HL-60/S4 treated with retinoic acid at 250 ng/mL for 4 days and 3 days (cell line): ENCODE data around the gene COX8C.

Source experiments
- in situ Hi-C: fragments of 300-500 bp; cut with MboI; formaldehyde crosslinking; loops from 2 replicates; pipeline ENCODE4 v1.7.0; 2022; ENCODE audit warnings: low sequenced_read_pairs

The COX8C gene, protein sequence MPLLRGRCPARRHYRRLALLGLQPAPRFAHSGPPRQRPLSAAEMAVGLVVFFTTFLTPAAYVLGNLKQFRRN

DNA sequence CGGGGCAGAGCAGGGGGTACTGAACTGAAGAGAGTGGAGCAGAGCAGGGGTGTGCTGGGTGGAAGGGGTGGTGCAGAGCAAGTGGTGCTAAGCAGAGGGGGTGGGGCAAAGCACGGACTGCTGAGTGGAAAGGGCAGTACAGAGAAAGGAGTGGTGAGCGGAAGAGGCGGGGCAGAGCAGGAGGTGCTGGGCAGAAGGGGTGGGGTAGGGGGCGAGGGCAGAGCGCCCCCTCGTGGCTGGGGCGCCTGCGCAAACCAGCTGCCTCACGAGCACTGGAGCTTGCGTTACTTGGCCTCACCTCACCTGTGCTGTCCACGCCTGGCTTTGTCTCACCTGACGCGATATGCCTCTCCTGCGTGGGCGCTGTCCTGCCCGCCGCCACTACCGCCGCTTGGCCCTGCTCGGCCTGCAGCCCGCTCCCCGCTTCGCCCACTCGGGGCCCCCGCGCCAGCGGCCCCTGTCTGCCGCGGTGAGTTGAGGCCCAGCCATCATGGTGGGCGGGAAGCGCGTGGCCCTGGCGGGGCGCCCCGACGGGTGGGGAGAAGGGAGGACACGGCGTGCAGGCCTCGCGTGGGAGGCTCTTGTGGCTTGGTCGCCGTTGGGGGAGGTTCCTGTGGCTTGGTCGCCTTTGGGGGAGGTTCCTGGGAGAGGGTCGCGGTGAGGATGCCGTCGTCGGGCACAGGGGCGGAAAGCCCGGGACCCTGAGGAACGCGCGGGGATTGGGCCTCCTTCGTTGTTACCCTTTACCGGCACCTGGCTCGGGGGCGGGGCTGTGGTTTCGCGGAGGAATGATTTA, at the start of gene COX8C:
COX8C (plus strand) TSS at position 257 of the 796 bp plus-strand sequence; CDS start at position 344, 87 bp downstream.
- in situ Hi-C loops: no loop called here

DNA sequence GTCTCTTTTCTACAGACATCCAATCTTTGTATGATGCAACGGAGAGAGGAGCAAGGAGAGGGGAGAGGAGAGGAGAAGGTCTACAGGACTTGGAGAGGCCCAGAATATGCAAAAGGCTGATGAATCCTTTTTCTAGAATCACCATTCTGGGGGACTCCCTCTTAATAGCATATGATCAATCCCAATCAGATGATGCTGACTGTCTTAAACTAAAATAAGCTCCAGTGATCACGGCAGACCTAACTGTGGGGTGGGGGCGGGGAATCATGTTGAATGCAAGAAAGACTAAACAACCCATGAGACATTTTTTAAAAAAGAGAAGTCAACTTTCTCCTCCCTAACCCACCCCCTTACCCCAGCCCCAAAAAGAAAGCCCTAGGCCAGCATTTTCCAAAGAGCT, 47.6 kb upstream of the COX8C start:
- in situ Hi-C loops: no loop called here

DNA sequence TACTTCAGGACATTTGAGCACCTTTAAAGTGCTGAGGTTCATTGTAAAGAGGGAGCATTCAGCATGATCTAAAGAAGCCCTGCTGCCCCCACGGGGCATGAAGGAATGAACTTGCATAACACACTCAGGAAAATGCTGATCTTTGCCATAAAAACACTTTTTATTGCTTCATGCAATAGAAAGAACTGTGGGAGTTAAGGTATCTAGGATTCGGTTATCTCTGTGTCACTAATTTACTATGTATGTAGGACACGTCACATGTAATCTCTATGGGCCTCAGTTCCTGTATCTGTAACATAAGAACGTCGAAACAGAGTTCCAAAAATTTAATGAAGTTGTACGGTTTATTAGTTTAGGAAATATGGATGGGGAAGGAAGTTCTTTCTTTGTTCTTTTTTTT, 47.1 kb upstream of the COX8C start:
- in situ Hi-C loops: no loop called here

DNA sequence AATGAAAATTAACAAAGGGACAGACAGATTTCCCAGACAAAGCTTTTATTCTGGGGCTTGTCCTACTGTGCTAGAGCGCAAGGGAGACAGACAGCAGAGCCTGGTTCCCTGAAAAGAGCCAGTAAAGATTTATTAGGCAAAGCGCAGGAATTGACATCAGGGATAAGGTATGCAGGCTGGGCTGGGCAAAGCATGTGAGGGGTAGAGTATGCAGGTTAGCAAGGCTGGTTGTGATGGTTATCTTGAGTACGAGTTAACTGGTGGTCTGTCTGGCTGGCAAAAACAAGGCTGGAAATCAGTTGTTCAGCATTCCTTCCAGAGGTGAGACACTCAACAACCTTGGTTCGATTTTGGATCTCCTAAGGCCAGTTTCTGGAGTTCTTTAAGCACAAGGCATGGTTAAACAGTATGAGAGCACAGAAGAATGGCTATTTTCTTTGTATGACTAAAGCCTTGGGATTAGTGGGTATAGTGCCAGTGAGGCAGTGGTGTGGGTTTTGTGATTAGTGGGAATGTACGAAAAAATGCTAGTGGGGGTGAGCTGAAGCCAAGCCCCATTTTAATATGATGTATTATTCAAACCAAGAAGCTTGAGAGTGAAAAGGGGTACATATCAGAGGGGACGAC, 45.0 kb upstream of the COX8C start:
- in situ Hi-C loops: no loop called here

DNA sequence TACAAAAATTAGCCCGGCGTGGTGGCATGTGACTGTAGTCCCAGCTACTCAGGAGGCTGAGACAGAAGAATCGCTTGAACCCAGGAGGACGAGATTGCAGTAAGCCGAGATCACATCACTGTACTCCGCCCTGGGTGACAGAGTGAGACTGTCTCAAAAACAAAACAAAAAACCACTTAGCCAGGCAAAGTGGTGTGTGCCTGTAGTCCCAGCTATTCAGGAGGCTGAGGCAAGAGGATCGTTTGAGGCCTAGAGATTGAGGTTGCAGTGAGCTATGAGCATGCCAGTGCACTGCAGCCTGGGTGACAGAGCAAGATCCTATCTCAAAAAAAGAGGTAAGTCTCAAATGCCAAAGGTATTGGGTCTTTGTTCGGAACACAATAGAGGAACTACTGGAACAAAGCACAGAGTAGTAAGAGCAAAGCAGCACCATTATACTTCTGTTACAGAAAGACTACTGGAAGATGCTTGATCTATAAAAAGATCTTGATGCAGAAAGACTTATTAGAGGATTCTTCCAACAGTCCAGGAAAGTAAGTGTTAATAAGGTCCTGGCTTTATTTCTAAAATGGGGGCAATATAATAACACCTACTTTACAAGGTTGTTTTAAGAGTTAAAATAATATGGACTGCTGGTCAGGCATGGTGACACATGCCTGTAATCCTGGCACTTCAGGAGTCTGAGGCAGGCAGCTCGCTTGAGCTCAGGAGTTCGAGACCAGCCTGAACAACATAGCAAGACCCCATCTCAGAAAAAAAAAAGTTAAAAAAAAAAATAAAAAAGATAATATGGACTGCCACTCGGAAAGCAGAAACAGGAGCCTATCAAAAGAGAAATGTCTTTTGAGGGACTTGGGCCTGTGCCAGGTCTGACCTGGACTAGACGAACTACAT, 44.0 kb upstream of the COX8C start:
- in situ Hi-C loops: no loop called here

DNA sequence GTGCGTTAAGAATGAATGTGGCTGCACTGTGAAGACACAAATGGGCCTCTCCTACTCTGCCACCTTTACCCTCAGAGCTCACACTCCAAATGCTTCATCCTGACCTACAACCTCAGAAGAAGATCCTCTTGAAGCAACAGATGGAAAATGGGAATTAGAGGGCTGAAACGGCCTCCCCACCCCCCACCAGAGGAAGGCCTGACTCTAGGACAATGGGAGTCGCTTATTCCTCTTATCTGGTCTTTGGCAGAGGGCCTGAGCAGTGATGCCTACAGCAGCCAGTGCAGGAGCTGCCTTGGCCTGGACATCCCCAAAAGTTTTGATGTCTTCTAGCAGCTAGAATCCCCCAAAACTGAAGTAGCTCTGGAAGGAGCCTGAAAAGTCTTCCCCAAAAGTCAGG, 43.3 kb upstream of the COX8C start:
- in situ Hi-C loops: no loop called here

DNA sequence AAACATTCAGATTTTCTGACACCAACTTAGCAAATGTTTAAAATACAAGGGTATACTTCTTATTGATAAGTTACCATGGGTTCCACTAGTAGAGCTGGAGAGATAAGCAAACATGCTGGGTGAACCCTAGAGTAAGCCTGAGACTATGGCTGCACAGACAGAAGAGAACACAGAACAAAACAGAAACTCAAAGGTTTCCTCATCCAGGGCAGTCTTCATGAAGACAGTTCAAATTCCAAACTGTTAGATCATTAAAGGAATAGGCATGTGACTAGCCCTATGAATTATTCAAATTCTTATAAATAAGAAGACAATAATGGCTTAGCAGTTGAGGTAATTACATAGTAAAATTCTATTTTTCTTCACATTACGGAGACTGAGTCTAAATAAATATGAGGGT, 42.2 kb upstream of the COX8C start:
- in situ Hi-C loops: no loop called here

DNA sequence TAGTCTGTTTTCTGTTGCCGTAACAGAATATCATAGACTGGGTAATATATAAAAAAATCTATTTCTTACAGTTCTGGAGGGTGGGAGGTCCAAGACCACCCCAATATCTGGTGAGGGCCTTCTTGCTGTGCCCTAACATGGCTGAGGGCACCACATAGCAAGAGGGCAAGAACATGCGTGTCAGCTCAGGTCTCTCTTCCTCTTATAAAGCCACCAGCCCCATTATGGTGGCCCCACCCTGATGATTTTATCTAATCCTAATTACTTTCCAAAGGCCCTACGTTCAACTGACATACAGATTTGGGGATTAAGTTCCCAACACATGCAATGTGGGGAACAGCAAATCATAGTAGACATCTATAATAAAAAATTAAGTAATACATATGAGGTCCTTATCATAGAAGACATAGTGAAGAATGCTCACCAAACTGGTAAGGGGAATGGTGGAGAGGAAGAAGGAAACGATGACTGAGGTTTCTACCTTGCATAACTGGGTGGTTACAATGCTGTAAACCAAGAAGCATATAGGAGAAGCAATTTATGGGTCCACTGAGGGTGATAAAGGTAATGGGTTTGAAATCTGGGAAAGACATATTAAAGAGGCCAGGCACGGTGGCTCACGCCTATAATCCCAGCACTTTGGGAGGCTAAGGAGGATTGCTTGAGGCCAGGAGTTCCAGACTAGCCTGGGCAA, 41.1 kb upstream of the COX8C start:
- in situ Hi-C loops: no loop called here

DNA sequence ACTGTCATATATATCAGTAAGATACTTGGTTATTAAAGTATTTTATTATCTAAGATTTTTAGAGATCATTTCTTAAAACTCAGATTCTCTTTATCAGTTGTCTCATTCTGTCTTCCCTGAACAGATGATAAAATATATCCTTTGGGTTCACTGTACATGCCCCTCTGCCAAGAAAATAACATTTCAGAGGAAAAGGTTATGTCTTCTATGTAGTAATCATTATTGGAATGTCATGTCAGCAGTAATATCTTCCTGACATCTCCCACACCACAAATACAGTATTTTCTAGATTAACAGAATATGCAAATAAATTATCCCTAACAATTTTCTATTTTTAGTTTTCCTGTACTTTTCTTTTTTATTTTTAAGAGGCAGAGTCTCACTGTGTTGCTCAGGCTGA, 40.2 kb upstream of the COX8C start:
- in situ Hi-C loops: no loop called here

DNA sequence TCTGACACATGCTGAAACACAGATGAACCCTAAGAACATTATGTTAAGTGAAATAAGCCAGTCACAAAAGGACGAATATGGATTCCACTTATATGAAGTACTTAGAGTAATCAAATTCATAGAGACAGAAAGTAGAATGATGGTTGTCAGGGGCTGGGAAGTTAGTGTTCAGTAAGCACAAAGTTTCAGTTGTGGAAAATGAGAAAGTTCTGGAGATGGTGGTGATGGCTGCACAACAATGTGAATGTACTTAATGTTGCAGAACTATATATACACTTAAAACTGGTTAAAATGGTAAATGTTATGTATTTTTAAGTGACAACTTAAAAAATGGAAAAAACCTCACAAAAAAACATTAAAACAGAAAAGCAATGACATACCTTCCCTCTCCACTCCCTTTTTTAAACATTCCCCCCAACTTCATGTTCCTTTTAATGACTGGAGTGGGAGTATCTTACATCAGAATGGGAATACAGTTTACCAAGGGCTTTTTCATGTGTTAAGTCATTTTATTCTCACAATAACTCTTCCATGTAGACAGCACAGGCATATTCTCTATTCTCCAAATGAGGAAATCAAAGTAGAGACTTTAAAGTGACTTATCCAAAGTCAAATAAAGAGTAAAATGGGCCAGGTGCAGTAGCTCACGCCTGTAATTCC, 38.2 kb upstream of the COX8C start:
- in situ Hi-C loops: no loop called here

DNA sequence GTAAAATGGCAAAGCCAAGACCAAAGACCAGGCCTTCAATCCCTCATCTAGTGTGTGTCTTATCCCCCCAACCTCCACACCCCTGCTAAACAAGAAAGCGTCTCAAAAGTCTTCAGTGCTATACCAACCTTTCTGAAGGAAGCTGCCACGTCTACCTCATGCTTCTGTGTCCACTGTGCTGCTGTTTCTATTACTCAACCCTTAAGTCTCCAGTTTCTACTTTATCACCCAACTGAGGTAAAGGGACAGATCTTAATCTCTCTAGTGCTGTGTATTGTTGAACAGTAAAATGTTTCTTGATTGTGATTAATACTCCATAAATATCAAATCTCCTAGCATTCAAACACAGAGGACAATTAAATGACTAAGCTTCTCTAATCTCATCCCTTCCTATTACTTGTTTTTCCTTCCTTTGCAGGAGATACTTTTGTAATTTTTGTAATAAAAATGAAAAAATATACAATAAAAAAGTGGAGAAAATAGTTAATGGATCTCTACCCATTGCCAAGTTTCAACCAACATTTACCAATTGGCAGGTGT, 37.5 kb upstream of the COX8C start:
- in situ Hi-C loops: no loop called here

DNA sequence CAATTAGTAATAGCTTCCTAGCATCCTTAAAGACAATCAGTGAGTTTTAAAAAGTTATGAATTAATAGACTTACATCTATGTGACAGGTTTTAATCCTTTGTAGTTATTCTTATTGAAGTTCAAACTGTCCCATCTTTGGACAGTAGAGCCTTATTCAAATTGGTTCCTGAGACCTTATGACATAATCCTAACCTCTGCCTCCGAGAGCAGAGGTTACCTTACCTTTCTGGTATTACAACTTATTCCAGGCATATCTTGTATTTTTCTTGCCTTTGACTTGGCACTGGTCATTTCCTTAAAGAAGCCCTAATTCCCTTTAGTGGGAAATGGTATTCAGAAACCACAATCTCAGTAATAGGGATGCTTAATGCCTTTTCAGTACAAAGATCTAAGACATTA, 35.9 kb upstream of the COX8C start:
- in situ Hi-C loops: no loop called here

DNA sequence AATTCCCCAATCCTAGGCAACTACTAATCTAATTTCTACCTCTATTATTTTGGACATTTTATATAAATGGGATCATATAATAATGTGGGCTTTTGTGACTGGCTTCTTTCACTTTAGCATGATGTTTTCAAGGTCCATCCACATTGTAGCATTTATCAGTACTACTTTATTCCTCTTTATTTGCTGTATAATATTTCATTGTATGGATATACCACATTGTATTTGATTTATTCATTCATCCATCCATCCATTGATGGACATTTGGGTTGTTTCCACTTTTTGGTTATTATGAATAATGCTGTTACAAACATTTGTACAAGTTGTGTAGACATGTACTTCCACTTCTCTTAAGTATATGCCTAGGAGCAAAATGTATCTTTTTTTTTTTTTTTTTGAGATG, 31.4 kb upstream of the COX8C start:
- in situ Hi-C loops: no loop called here

DNA sequence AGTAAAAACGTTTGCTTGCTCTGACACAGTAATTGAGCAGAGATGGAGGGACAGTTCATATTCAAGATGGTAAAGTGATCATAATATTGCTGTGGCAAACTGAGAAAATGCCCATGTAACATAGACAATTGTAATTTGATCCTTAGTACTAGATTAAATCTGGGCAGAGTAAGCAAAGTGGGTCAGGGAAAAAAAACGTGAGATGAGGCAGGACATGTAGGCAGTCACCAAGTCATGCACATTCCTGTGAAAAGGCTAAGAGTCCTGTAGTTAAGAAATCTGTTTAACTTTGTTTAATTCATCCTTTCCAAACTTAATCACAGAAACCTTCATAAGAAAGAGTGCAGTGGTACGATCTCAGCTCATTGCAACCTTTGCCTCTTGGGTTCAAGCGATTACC, 30.3 kb upstream of the COX8C start:
- in situ Hi-C loops: no loop called here

DNA sequence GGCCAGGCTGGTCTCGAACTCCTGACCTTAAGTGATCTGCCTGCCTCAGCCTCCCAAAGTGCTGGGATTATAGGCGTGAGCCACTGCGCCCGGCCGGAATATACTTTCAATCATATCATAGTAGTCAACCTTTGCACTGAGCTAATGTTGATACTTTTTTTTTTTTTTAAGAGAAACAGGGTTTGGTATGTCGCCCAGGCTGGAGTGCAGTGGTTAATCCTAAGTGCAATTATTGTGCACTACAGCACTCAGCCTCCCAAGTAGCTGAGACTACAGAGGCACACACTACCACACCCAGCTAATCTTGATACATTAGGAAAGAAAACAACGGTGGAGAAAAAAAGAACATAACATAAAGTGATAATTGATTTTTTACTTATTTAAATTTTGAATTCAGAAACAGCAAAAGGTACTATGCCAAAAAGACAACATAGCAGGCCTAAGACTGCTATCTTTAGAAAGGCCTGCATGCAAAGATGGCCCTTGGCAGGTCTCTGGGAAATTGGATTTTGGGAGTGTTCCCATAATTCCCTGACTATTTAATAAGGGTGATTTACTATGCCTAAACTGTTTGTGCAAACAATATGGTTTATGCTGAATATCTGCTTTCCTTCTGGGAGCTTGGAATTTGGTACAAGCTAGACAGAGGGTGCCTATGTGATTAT, 29.6 kb upstream of the COX8C start:
- in situ Hi-C loops: no loop called here

DNA sequence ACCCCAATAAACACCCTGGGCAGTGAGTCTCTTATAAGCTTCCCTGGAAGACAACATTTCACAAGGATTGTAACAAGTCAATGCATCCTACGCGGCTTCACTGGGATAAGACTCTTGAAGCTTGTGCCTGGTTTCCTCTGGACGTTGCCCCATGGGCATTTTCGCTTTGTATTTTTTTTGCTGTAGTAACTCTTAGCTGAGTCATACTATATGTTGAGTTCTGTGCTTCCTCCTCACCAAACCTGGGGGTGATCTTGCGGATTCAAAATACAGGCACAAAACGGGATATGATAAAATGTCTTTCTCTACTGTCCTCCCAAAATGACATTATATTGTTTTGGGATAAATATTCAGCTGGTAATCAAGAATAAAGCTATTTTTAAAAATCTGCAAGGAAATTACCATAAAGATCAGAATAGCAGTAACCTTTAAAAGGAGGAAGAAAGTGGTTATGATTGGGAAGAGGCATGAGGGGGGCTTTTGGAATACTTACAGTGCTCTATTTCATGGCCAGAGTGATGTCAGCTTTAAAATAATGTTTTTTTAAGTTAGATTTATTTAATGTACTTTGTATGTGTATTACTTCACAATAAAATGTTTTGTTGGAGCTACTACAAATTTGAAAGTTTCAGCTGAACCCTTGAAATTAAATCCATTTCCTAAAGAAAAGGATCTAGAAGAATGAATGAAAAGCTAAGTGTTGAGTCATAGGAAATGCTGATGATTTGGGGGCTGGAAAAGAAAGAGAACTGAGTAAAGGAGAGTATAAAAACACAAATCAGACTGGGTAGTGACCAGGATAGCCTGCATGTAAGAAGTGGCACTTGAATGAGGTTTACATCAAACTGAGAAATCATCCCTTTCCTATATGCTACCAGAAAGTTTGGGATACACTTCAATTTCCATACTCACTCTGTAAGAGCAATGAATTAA, 28.8 kb upstream of the COX8C start:
- in situ Hi-C loops: no loop called here

DNA sequence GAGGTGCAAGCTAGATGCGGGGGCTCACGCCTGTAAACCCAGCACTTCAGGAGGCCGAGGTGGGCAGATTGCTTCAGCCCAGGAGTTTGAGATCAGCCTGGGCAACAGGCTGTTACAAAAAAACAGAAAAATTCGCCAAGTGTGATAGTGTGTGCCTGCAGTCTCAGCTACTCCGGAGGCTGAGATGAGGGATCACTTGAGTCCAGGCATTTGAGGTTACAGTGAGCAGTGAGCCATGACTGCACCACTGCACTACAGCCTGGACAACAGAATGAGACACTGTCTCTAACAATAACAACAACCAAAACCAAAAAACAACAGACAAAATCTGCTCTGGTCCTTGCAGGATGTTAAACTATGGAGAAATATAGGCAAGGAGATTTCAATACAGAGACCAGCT, 28.1 kb upstream of the COX8C start:
- in situ Hi-C loops: no loop called here

DNA sequence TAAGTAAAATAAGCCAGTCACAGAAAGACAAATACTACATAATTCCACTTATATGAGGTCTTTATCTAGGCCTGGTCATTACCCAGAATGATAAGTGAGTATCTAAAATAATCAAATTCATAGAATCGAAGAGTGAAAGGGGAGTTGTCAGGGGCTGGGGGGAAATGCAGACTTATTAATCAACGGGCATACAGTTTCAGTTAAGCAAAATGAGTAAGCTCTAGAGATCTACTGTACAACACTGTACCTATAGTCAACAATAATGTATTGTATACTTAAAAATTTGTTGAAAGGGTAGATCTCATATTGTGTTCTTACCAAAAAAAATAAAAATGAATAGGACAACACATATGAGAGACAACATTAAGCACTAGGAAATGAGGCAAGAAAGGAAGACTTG, 27.5 kb upstream of the COX8C start:
- in situ Hi-C loops: no loop called here

DNA sequence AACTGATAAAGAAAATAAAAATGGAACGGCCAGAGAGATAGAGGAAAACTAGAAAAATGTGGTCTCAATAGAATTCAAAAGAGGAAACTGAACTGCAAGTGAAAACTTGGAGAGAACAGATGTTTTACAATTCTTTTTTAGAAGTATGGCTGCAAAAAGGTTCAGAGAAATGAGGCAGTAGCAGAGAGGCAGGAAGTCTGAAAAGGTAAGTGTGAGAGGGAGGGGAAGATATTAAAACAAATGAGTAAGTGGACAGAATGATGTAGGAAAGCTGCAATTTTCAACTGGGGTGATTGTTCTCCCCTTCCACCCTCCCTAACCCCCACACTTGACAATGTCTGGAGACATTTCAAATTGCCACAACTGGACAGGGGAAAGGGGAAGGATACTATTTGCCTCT, 27.0 kb upstream of the COX8C start:
- in situ Hi-C loops: no loop called here
